GM12891 (cell line): ENCODE results near the gene CYB5A.
A peak's percentile ranks its signal among the peaks of the same experiment; 100 is the strongest.
"Not testable (repeated sequence)": the region's sequence is repeated elsewhere in the genome, so short reads cannot be mapped to it uniquely, and the experiment has no call there.

Experiments used
- DNase-seq: peaks from one replicate; pipeline ENCODE4 v3.0.0; 2011; ENCODE audit warnings: low spot score; ENCODE audit not compliant: insufficient read length
- FAIRE-seq: peaks from 2 replicates; lab custom pipeline; 2011; peaks lifted over from hg19 to GRCh38; lab: Jason Lieb, UNC
- PAX5 ChIP-seq: IDR thresholded peaks from 2 replicates; pipeline ENCODE4 v1.6.1; 2011; ENCODE audit warnings: low read length, moderate library complexity, mild to moderate bottlenecking; ENCODE audit not compliant: insufficient read depth, severe bottlenecking
- POLR2A ChIP-seq: IDR thresholded peaks from 2 replicates; pipeline ENCODE4 v1.6.1; 2011; ENCODE audit warnings: low read depth, low read length, control low read depth
- POLR2AphosphoS5 ChIP-seq: IDR thresholded peaks from 2 replicates; pipeline ENCODE4 v1.6.1; 2011; ENCODE audit warnings: low read depth, low read length, control low read depth
- POU2F2 ChIP-seq: IDR thresholded peaks from 2 replicates; pipeline ENCODE4 v1.6.1; 2011; ENCODE audit warnings: low read depth, mild to moderate bottlenecking, control low read depth, low read length, moderate library complexity
- SPI1 ChIP-seq: IDR thresholded peaks from 2 replicates; pipeline ENCODE4 v1.6.1; 2011; ENCODE audit warnings: low read depth, low read length, control low read depth
- TAF1 ChIP-seq: IDR thresholded peaks from 2 replicates; pipeline ENCODE4 v1.6.1; 2011; ENCODE audit warnings: low read depth, low read length, control low read depth

CYB5A gene

DNA sequence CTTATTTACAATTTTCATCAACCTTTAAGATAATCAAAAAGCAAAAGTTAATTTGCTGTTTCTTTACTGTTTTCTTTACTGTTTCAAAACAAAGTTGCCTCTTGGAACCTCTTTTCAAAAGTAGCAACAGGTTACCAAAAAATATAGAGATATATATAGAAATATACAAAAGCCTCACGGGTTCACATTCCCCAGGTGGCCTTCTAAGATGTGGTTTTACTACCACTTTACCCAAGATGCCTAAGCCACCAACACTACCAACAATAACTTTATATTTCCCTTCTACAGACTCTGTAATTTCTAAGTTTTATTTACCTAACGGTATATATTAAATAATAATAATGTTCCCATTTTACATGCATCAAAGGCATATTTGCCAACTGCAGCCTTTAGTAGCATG lies 4.9 kb downstream of the CYB5A start:
- TF ChIP-seq POLR2A (no peak), SPI1 (no peak), POU2F2 (no peak), TAF1 (no peak), PAX5 (no peak)
- FAIRE-seq (no peak), DNase-seq (no peak)

- FAIRE-seq, result no peak
Observed at GRCh38 chr18:74286106-74286855, 5.5 kb downstream of the CYB5A start.

DNA sequence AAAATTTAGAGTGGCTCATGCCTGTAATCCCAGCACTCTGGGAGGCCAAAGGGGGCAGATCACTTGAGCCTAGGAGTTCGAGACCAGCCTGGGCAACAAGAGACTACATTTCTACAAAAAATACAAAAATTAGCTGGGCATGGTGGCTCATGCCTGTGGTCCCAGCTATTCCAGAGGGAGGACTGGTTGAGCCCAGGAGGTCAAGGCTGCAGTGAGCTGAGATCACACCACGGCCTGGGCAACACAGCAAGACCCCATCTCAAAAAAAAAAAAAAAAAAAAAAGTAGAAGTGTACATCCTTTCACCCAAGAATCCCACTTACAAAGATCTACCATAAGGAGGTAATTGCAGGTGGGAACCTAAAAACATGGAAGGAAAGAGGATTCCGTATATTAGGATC lies 6.2 kb downstream of the CYB5A start:
- DNase-seq, FAIRE-seq: not testable (repeated sequence)

More at GRCh38 chr18:74286106-74286855, 5.5 kb downstream of the CYB5A start:
- no peak for DNase-seq
- TF ChIP-seq POLR2A (no peak), PAX5 (no peak), TAF1 (no peak), POU2F2 (no peak), SPI1 (no peak)

DNA sequence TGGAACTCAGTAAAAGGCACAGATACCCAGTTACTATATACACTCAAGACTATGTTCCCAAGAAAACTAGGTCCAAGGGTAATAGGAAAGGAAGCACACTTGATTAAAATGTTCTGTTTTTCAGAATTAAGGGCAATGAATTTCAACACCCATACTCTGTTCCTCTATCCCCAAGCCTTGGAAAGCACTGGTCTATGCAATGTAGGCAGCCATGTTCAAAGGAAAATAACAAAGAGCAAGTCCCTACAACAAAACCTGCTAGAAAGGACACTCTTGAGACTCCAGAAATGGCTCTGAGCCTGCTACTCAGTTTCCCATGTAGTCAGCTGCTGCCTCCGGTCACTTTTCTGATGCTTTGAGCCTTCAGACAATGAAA lies 6.8 kb downstream of the CYB5A start:
- FAIRE-seq (no peak), DNase-seq (no peak)
- no peak for TF ChIP-seq TAF1
- TF ChIP-seq PAX5, result no peak
- no peak for TF ChIP-seq POLR2A
- no peak for TF ChIP-seq POLR2AphosphoS5
- TF ChIP-seq POU2F2, result no peak
- TF ChIP-seq SPI1, result no peak

- FAIRE-seq (no peak), DNase-seq (no peak)
- TF ChIP-seq SPI1 (no peak), TAF1 (no peak), PAX5 (no peak), POU2F2 (no peak), POLR2AphosphoS5 (no peak), POLR2A (no peak)
Observed at GRCh38 chr18:74284191-74284979, 7.4 kb downstream of the CYB5A start.

GRCh38 chr18:74283646-74284045 lies 8.1 kb downstream of the CYB5A start:
- TF ChIP-seq PAX5, result no peak
- TF ChIP-seq TAF1, result no peak
- TF ChIP-seq SPI1, result no peak
- no peak for TF ChIP-seq POLR2AphosphoS5
- no peak for TF ChIP-seq POU2F2
- TF ChIP-seq POLR2A, result no peak
- FAIRE-seq, result no peak
- no peak for DNase-seq

- TF ChIP-seq POLR2AphosphoS5, result no peak
- TF ChIP-seq POLR2A, result no peak
- TF ChIP-seq PAX5, result no peak
- no peak for TF ChIP-seq SPI1
- no peak for TF ChIP-seq TAF1
- no peak for TF ChIP-seq POU2F2
- FAIRE-seq, result no peak
Observed at GRCh38 chr18:74282755-74283554, 8.8 kb downstream of the CYB5A start.

GRCh38 chr18:74281980-74282754 lies 9.6 kb downstream of the CYB5A start:
- TF ChIP-seq POU2F2 (no peak), POLR2A (no peak), PAX5 (no peak), POLR2AphosphoS5 (no peak), TAF1 (no peak), SPI1 (no peak)
- peak; percentile 40 for FAIRE-seq
- DNase-seq, result no peak

More at GRCh38 chr18:74282755-74283554, 8.8 kb downstream of the CYB5A start:
- no peak for DNase-seq
